ENCODE measurements around the gene HMG20B.

The HMG20B gene

DNA sequence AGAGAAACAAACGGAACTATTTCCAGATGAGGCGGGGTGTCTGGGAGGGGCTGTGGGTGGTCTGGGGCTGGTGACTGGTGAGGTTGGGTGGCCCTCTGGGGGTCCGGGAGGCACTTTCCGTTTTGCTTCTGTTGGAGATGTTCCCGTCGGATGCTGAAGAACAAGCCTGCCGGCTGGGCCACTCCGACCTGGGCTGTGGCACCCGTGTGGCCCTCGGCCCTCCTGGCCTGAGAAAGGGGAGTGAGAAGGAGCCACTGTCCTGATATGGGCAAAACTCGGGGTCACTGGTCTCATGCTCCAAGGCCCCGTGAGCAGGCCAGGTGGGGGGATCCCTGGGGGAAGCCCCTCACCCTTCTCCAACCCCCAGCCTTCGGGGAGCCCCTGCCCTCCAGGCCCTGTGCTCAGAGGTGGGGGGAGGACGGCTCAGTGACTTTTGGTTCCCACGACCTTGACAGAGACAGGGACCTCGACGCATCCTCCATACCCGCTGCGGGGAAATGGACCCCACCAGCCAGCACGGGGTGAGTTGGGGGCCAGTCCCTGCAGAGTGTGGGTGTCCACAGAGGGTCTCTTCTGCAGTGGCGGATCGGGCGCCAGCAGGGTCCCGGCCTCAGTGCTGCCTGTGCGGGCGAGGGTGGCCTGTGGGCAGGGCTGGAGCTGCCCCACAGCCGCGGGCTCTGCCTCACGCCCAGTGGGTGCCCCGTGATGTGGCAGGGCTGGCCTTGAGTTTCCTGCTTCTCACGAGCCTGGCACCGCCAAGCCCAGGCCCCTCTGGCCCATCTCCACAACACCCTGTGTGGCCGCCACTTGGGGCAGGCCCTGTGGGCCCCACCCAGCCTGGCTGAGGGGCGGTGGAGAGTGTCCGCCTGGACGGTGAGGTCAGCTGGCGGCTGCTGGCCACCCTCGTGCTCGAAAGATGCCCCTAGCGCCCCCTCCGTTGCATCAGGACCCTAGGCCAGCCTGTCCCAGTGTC, 38.3 kb downstream of the HMG20B start:
- H3K4me1 Mint-ChIP-seq: peaks cover 8% of the 10 kb centered on the region
- DNase-seq: no peak
- no peaks in the 10 kb centered on the region for H3K27me3 Mint-ChIP-seq
- H3K27ac Mint-ChIP-seq: no peak overlapping the region
- no peaks in the 10 kb centered on the region for H3K9me3 Mint-ChIP-seq
- H3K36me3 Mint-ChIP-seq (ENCODE audit: low read depth): peaks cover 11% of the 10 kb centered on the region
- H3K4me3 Mint-ChIP-seq: no peak overlapping the region
- no peak for ATAC-seq

- ATAC-seq (no peak), DNase-seq (no peak)
- peaks cover 8% of the 10 kb centered on the region for H3K4me1 Mint-ChIP-seq
- H3K27me3 Mint-ChIP-seq: no peaks in the 10 kb centered on the region
- no peak overlapping the region for H3K27ac Mint-ChIP-seq
- H3K36me3 Mint-ChIP-seq (ENCODE audit: low read depth): peaks cover 11% of the 10 kb centered on the region
- no peaks in the 10 kb centered on the region for H3K9me3 Mint-ChIP-seq
- no peak overlapping the region for H3K4me3 Mint-ChIP-seq
Observed at GRCh38 chr19:3611841-3612240, 39.1 kb downstream of the HMG20B start.

GRCh38 chr19:3612330-3612729, 39.6 kb downstream of the HMG20B start:
- no peak for DNase-seq
- Mint-ChIP-seq H3K27ac (no peak overlapping the region), H3K4me3 (no peak overlapping the region), H3K9me3 (no peaks in the 10 kb centered on the region), H3K4me1 (peaks cover 12% of the 10 kb centered on the region), H3K36me3 (ENCODE audit: low read depth) (peaks cover 11% of the 10 kb centered on the region), H3K27me3 (no peaks in the 10 kb centered on the region)
- no peak for ATAC-seq

GRCh38 chr19:3612901-3613741, 40.4 kb downstream of the HMG20B start:
- ATAC-seq (no peak), DNase-seq (no peak)
- no peaks in the 10 kb centered on the region for H3K27me3 Mint-ChIP-seq
- no peaks in the 10 kb centered on the region for H3K9me3 Mint-ChIP-seq
- H3K4me3 Mint-ChIP-seq: no peak overlapping the region
- H3K27ac Mint-ChIP-seq: no peak overlapping the region
- peaks cover 13% of the 10 kb centered on the region for H3K4me1 Mint-ChIP-seq
- peaks cover 11% of the 10 kb centered on the region for H3K36me3 Mint-ChIP-seq (ENCODE audit: low read depth)

DNA sequence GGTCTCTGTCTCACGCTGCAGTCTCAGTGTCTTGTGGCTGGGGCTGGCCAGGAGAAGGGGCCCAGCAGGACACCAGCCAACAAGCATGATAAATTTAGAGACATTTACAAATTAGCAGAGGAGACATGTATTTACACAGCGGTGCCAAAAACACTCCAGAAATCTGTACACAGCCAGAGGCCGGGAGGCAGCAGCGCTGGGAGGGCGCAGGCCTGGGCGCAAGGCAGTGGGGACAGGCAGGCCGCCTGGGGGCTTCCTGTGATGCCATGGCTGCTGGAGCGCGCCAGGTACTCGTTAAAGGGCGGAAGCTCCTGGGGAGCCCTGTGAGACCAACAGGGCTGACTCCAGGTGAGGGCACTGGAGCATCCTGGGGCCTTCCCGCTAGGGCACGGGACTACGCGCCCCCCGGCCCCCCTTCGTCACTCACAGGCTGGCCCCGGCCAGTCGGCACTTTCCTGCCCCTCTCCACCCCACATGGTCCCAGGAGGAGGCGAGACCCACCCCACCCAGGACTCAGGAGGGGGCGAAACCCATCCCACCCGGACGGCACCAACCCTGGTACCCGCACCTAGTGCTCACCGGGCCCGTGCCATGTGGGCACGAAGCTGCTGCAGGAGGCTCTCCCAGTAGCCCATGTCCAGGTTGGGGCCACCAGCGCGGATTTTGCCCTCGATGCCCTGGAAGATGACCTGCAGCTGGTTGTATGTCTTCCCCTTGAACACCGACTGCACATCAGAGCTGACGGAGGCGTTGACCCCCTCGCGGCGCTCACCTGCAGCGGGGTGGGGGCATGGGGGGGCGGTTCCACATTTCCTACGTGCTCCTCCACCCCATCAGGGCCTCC, 41.3 kb downstream of the HMG20B start:
- Mint-ChIP-seq H3K4me1 (peaks cover 12% of the 10 kb centered on the region), H3K36me3 (ENCODE audit: low read depth) (peaks cover 11% of the 10 kb centered on the region), H3K9me3 (no peaks in the 10 kb centered on the region), H3K27me3 (no peaks in the 10 kb centered on the region), H3K27ac (no peak overlapping the region), H3K4me3 (no peak overlapping the region)
- ATAC-seq (no peak), DNase-seq (no peak)

- Mint-ChIP-seq H3K9me3 (no peaks in the 10 kb centered on the region), H3K36me3 (ENCODE audit: low read depth) (peaks cover 11% of the 10 kb centered on the region), H3K27ac (no peak overlapping the region)
Observed at GRCh38 chr19:3614858-3615505, 42.2 kb downstream of the HMG20B start.

DNA sequence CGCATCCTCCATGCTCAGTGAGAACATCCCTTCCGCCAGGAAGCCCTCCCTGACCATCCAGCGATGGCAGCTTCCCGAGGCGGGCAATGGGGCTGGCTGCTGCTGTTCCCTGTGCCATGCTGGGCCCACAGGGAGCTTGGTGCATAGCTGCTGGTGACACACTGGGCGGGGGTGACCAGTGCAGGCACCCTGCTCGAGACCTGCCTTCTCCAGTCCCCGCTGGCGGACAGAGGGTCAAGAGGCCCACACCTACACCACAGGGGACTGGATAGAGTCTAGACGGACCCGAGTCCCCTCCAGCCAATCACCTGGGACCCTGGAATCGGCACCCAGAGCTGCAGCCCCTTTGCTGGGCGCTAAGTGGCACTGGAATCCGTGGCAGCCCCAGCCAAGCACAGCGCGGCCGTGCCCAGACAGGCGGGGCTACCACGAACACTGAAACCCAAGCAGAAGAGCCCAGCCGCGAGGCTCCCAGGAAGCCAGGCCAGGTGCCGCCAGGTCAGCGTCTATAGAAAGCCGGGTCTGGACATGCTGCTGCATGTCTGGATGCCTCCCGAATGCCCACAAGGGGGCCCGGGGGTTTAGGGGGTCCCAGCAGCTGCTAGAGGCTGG, 42.9 kb downstream of the HMG20B start:
- DNase-seq (no peak), ATAC-seq (no peak)
- Mint-ChIP-seq H3K27me3 (no peaks in the 10 kb centered on the region), H3K9me3 (no peaks in the 10 kb centered on the region), H3K4me3 (no peak overlapping the region), H3K4me1 (peaks cover 12% of the 10 kb centered on the region), H3K36me3 (ENCODE audit: low read depth) (peaks cover 8% of the 10 kb centered on the region), H3K27ac (no peak overlapping the region)

More at GRCh38 chr19:3614858-3615505, 42.2 kb downstream of the HMG20B start:
- peaks cover 12% of the 10 kb centered on the region for H3K4me1 Mint-ChIP-seq
- H3K27me3 Mint-ChIP-seq: no peaks in the 10 kb centered on the region
- H3K4me3 Mint-ChIP-seq: no peak overlapping the region
- DNase-seq: no peak
- no peak for ATAC-seq

- Mint-ChIP-seq H3K36me3 (ENCODE audit: low read depth) (peaks cover 6% of the 10 kb centered on the region), H3K27ac (no peak overlapping the region), H3K27me3 (no peaks in the 10 kb centered on the region), H3K4me1 (peaks cover 12% of the 10 kb centered on the region), H3K9me3 (no peaks in the 10 kb centered on the region), H3K4me3 (no peak overlapping the region)
- DNase-seq (no peak), ATAC-seq (no peak)
Observed at GRCh38 chr19:3617463-3617862, 44.7 kb downstream of the HMG20B start.

- no peaks in the 10 kb centered on the region for H3K27me3 Mint-ChIP-seq
- peaks cover 6% of the 10 kb centered on the region for H3K36me3 Mint-ChIP-seq (ENCODE audit: low read depth)
- no peaks in the 10 kb centered on the region for H3K9me3 Mint-ChIP-seq
- H3K4me1 Mint-ChIP-seq: peaks cover 12% of the 10 kb centered on the region
- no peak overlapping the region for H3K4me3 Mint-ChIP-seq
- no peak overlapping the region for H3K27ac Mint-ChIP-seq
- DNase-seq (peak; percentile 76), ATAC-seq (peak; percentile 31)
Observed at GRCh38 chr19:3618144-3618810, 45.5 kb downstream of the HMG20B start.

DNA sequence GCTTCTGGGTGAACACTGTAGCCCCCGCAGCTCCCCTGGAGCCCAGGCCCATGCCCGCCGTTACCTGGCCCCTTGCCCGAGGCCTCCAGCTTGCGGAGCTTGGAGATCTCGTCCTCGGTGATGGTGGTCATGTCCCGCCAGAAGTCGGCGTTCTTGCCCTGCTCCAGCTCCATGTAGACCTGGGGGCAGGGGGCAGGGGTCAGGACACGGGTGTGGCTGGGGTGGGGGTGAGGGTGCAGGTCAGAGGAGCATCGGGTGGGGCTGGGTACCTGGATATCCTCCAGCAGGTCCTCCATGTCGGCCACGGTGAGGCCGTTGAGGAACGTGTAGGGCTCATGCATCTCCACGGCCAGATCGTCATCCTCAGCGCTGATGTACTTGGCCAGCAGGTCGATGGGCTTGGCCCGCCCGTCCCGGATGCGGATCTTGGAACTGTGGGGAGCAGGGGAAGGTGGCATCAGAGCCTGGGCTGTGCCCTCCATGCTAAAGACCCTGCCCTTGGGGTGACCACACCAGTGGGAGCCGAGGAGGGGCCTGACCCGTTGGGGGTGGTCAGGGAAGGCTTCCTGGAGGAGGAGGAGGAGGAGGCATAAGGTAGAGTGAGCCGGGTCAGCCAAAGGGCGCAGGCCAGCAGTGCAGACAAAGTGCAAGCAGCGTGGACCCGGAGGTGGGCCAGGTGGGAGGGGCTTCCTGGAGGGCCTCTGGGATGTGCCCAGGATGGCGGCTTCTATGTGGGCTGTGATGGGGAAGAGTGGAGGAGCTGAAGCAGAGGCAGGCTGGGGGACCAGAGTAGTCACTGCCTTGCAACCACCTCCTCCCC, 46.3 kb downstream of the HMG20B start:
- Mint-ChIP-seq H3K36me3 (ENCODE audit: low read depth) (peaks cover 2% of the 10 kb centered on the region), H3K27ac (no peak overlapping the region), H3K9me3 (no peaks in the 10 kb centered on the region), H3K4me3 (no peak overlapping the region), H3K27me3 (no peaks in the 10 kb centered on the region), H3K4me1 (peaks cover 14% of the 10 kb centered on the region)
- DNase-seq (no peak), ATAC-seq (no peak)

DNA sequence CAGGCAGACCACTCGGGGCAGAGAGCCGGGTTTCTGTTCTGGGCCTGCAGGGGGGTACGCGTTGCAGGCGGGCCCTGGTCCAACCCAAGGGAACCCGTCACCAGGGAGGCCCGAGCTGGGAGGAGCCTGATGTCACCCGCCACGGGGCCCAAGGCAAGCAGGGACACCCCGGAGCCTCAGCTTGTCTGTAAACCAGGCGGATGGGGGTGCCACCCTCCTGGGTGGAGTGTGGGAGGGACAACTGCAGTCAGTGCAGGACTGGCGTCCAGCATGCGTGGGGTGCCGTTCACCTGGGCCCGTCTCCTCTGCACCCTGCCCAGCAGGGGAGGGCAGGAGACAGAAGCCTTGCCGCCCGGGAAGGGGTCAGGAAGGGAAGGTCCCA, 46.9 kb downstream of the HMG20B start:
- H3K27ac Mint-ChIP-seq: no peak overlapping the region
- H3K4me3 Mint-ChIP-seq: no peak overlapping the region
- no peak for ATAC-seq
- peaks cover 2% of the 10 kb centered on the region for H3K36me3 Mint-ChIP-seq (ENCODE audit: low read depth)
- no peak for DNase-seq
- H3K9me3 Mint-ChIP-seq: no peaks in the 10 kb centered on the region
- H3K4me1 Mint-ChIP-seq: peaks cover 20% of the 10 kb centered on the region
- no peaks in the 10 kb centered on the region for H3K27me3 Mint-ChIP-seq

DNA sequence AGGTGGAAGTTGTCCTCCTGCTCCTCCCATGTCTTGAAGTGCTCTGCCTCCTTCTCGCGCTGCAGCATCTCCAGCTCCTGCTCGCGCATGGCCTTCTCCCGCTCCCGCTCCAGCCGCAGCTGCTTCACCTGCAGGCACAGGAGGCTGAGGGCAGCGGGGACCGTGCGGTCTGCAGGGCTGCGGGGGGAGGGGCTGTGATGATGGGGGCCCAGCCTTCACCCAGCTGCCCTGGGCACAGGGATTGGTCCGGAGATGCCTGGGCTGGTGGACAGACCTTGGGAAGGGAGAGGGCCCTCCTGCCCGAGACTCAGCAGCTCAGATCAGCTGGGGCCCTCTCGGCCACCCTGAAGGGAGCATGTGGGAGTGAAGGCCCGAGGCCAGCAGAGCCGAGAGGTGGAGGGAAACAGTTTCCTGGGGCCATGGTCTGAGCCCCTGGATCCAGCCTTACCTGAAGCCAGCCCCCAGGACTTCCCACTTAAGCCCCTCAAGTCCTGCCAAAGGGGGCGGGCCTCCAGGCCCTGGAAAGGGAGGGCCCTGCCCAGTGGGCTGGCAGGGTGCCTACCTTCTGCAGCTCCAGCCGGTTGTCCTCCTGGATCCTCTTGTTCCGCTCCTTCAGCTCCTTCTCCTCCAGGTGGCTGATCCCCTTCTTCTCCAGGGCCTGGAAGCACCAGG, 47.5 kb downstream of the HMG20B start:
- ATAC-seq: no peak
- H3K4me3 Mint-ChIP-seq: no peak overlapping the region
- no peaks in the 10 kb centered on the region for H3K9me3 Mint-ChIP-seq
- peaks cover 2% of the 10 kb centered on the region for H3K36me3 Mint-ChIP-seq (ENCODE audit: low read depth)
- H3K27me3 Mint-ChIP-seq: no peaks in the 10 kb centered on the region
- peaks cover 25% of the 10 kb centered on the region for H3K4me1 Mint-ChIP-seq
- H3K27ac Mint-ChIP-seq: no peak overlapping the region
- DNase-seq: no peak
